ENCODE measurements around the gene RALY. TPM values are rescaled to one million over a fixed set of nuclear protein-coding genes. Genes with fewer than 3 reads are reported as not detected.

RALY gene
- total RNA-seq, 4 donors from 2014 or later = 100 to 115 (median 106) TPM

GRCh38 chr20:34089655-34090345, 96.1 kb downstream of the RALY start:
- H3K27me3 ChIP-seq = no peaks in the 10 kb centered on the region
- no peak overlapping the region for H3K4me3 ChIP-seq
- DNase-seq = no peak
- no peaks in the 10 kb centered on the region for H3K4me1 ChIP-seq
- H3K9me3 ChIP-seq = no peaks in the 10 kb centered on the region
- peaks cover 0 to 98% (median 0%) of the 10 kb centered on the region in 3 donors for H3K36me3 ChIP-seq
- no peak overlapping the region for H3K27ac ChIP-seq
- TF ChIP-seq CTCF (IDR thresholded peaks at IDR 0.05) (no peak), POLR2A (IDR thresholded peaks at IDR 0.05) (no peak)

- peaks cover 0 to 100% (median 0%) of the 10 kb centered on the region in 3 donors for H3K36me3 ChIP-seq
- H3K27ac ChIP-seq = no peak overlapping the region
- TF ChIP-seq CTCF (IDR thresholded peaks at IDR 0.05) = no peak
- no peak for TF ChIP-seq POLR2A (IDR thresholded peaks at IDR 0.05)
- no peaks in the 10 kb centered on the region for H3K4me1 ChIP-seq
- H3K9me3 ChIP-seq = no peaks in the 10 kb centered on the region
- H3K4me3 ChIP-seq = no peak overlapping the region
- no peak for DNase-seq
- H3K27me3 ChIP-seq = no peaks in the 10 kb centered on the region
Measured at GRCh38 chr20:34090645-34091044, 96.9 kb downstream of the RALY start.

- no peaks in the 10 kb centered on the region for H3K4me1 ChIP-seq
- H3K9me3 ChIP-seq = no peaks in the 10 kb centered on the region
- H3K4me3 ChIP-seq = no peak overlapping the region
- no peak overlapping the region for H3K27ac ChIP-seq
- H3K27me3 ChIP-seq = no peaks in the 10 kb centered on the region
- DNase-seq = no peak
- TF ChIP-seq CTCF (IDR thresholded peaks at IDR 0.05) (no peak), POLR2A (IDR thresholded peaks at IDR 0.05) (no peak)
- peaks cover 0 to 100% (median 0%) of the 10 kb centered on the region in 3 donors for H3K36me3 ChIP-seq
Measured at GRCh38 chr20:34091637-34092200, 98.0 kb downstream of the RALY start.

GRCh38 chr20:34093895-34094294, 100.2 kb downstream of the RALY start:
- H3K36me3 ChIP-seq = peaks cover 0 to 100% (median 0%) of the 10 kb centered on the region in 3 donors
- no peak overlapping the region for H3K27ac ChIP-seq
- H3K4me3 ChIP-seq = no peak overlapping the region
- H3K9me3 ChIP-seq = no peaks in the 10 kb centered on the region
- no peak for TF ChIP-seq CTCF (IDR thresholded peaks at IDR 0.05)
- TF ChIP-seq POLR2A (IDR thresholded peaks at IDR 0.05) = no peak
- H3K27me3 ChIP-seq = no peaks in the 10 kb centered on the region
- no peak for DNase-seq
- no peaks in the 10 kb centered on the region for H3K4me1 ChIP-seq

- H3K4me3 ChIP-seq = no peak overlapping the region
- no peaks in the 10 kb centered on the region for H3K9me3 ChIP-seq
- no peaks in the 10 kb centered on the region for H3K4me1 ChIP-seq
- peaks cover 0 to 97% (median 0%) of the 10 kb centered on the region in 3 donors for H3K36me3 ChIP-seq
- DNase-seq = no peak
- no peaks in the 10 kb centered on the region for H3K27me3 ChIP-seq
- no peak overlapping the region for H3K27ac ChIP-seq
- TF ChIP-seq POLR2A (IDR thresholded peaks at IDR 0.05) (no peak), CTCF (IDR thresholded peaks at IDR 0.05) (no peak)
Measured at GRCh38 chr20:34095825-34096224, 102.1 kb downstream of the RALY start.

Measured in Peyer's patch (tissue), 4 donors.